Transverse colon (tissue), 4 donors: ENCODE results near the gene UBE4B.

Experiments used
- CTCF ChIP-seq, 5 experiments: fragments of 200-600 bp in 3 of 5; fragments of 450-650 bp in 2 of 5; sonication (generic) in 3 of 5; IDR thresholded peaks; 1 replicate in 2 of 5; 2 replicates in 3 of 5; pipeline ENCODE4 v1.5.1; 2016 to 2017; ENCODE audit warnings: antibody characterized with exemption in 5 of 5, inconsistent platforms in 3 of 5, mild to moderate bottlenecking in 2 of 5, moderate library complexity in 1 of 5
- POLR2A ChIP-seq: fragments of 450-650 bp; IDR thresholded peaks from one replicate; pipeline ENCODE4 v1.6.1; 2016; ENCODE audit warnings: antibody characterized with exemption, mild to moderate bottlenecking, moderate library complexity
- POLR2AphosphoS5 ChIP-seq, 3 donors: sonication (generic); formaldehyde crosslinking; IDR thresholded peaks; one replicate each; pipeline ENCODE4 v1.6.1; 2016; ENCODE audit warnings: antibody characterized with exemption in 3 of 3

- TF ChIP-seq CTCF (IDR thresholded peaks at IDR 0.05) (no peak), POLR2AphosphoS5 (IDR thresholded peaks at IDR 0.05) (no peak), POLR2A (no peak)
Observed at GRCh38 chr1:10170239-10170574, 137.4 kb downstream of the UBE4B start.
